H1 (cell line): ENCODE measurements around the gene GPR61. TPM values are rescaled to one million over a fixed set of nuclear protein-coding genes. Genes with fewer than 3 reads are reported as not detected.

Source experiments
- EZH2 ChIP-seq: fragments of 200-600 bp; sonication (generic); IDR thresholded peaks from 2 replicates; pipeline ENCODE4 v1.7.1; 2012; ENCODE audit warnings: low read depth, mild to moderate bottlenecking, moderate library complexity, low read length, inconsistent platforms; ENCODE audit not compliant: severe bottlenecking
- MAFK ChIP-seq: IDR thresholded peaks from 2 replicates; pipeline ENCODE4 v1.6.1; 2012; ENCODE audit warnings: low read depth, mild to moderate bottlenecking, improper control_type of control experiment, low read length
- polyA plus RNA-seq, 7 experiments: library from polyadenylated mRNA; depleted of rRNA in 3 of 7; stranded (reverse) in 5 of 7; unstranded in 2 of 7; fragments of >200 nt in 5 of 7; fragments of 200-250 nt in 2 of 7; gene quantifications; 1 replicate in 5 of 7; 2 replicates in 1 of 7; 4 replicates in 1 of 7; pipeline versions ENCODE4 v1.2.1 to v1.2.3, GENCODE V29; 2011 to 2013; ENCODE audit warnings: missing spikeins in 2 of 7, mixed read lengths in 2 of 7
- total RNA-seq: library from RNA; stranded (reverse); fragmentation: NEBNext Ultra II Directional; extraction: Animal tissue kit (Norgen Biotek cat#: 25700); gene quantifications from 2 replicates; pipeline ENCODE4 v1.2.1, GENCODE V29; 2021

Gene GPR61
- total and polyA plus RNA-seq, 2 of the 8 experiments (the other 6 are each of a cell fraction or from before 2014, with no cell fraction given) = 0.41 to 0.53 TPM

GRCh38 chr1:109556563-109556962 lies 16.9 kb downstream of the GPR61 start (continued):
- TF ChIP-seq MAFK = no peak
- TF ChIP-seq EZH2 = no peak
